Bronchial epithelial cell (primary cell): ENCODE data around the gene PHYHIPL. TPM values are rescaled to one million over a fixed set of nuclear protein-coding genes. Genes with fewer than 3 reads are reported as not detected.

Source experiments
- DNase-seq: peaks from one replicate; pipeline ENCODE4 v3.0.0-alpha.2; 2010; ENCODE audit warnings: low read depth
- FAIRE-seq: peaks from 2 replicates; lab custom pipeline; 2011; peaks lifted over from hg19 to GRCh38; lab: Jason Lieb, UNC
- H3K27me3 ChIP-seq: 2 replicates; pipeline ENCODE4 v1.5.1; 2011; ENCODE audit warnings: low read length; ENCODE audit not compliant: control insufficient read depth, insufficient read depth
- H3K36me3 ChIP-seq: 2 replicates; pipeline ENCODE4 v1.5.1; 2011; ENCODE audit warnings: low read length; ENCODE audit not compliant: control insufficient read depth, insufficient read depth
- H3K4me3 ChIP-seq: 2 replicates; pipeline ENCODE4 v1.5.1; 2011; ENCODE audit warnings: mild to moderate bottlenecking, low read depth, low read length, control low read depth
- CTCF ChIP-seq: IDR thresholded peaks from 2 replicates; pipeline ENCODE4 v1.5.1; 2011; ENCODE audit warnings: mild to moderate bottlenecking, moderate library complexity, low read length, control low read depth, inconsistent platforms; ENCODE audit not compliant: insufficient read depth, severe bottlenecking
- total RNA-seq: library from RNA; depleted of rRNA; stranded (reverse); fragments of >200 nt; gene quantifications from 2 replicates; pipeline ENCODE4 v1.2.1, GENCODE V29; 2014

The PHYHIPL gene
- total RNA-seq, 1 donor from 2014 or later: not detected

GRCh38 chr10:59279476-59279875 lies 103.0 kb downstream of the PHYHIPL start:
- H3K4me3 ChIP-seq: no peak overlapping the region
- no peaks in the 10 kb centered on the region for H3K27me3 ChIP-seq
- TF ChIP-seq CTCF: no peak
- DNase-seq (no peak), FAIRE-seq (no peak)
- no peaks in the 10 kb centered on the region for H3K36me3 ChIP-seq

- FAIRE-seq (no peak), DNase-seq (no peak)
- no peaks in the 10 kb centered on the region for H3K27me3 ChIP-seq
- no peaks in the 10 kb centered on the region for H3K36me3 ChIP-seq
- no peak overlapping the region for H3K4me3 ChIP-seq
- no peak for TF ChIP-seq CTCF
Measured at GRCh38 chr10:59279991-59280505, 103.6 kb downstream of the PHYHIPL start.

GRCh38 chr10:59281861-59282260 lies 105.4 kb downstream of the PHYHIPL start:
- no peak for DNase-seq
- Histone ChIP-seq H3K36me3 (no peaks in the 10 kb centered on the region), H3K27me3 (no peaks in the 10 kb centered on the region), H3K4me3 (no peak overlapping the region)
- no peak for FAIRE-seq
- no peak for TF ChIP-seq CTCF

- no peak for TF ChIP-seq CTCF
- Histone ChIP-seq H3K36me3 (no peaks in the 10 kb centered on the region), H3K4me3 (no peak overlapping the region), H3K27me3 (no peaks in the 10 kb centered on the region)
- DNase-seq: peak; percentile 18
- peak; percentile 70 for FAIRE-seq
Measured at GRCh38 chr10:59283456-59284091, 107.1 kb downstream of the PHYHIPL start.

- no peak for TF ChIP-seq CTCF
- no peaks in the 10 kb centered on the region for H3K36me3 ChIP-seq
- no peaks in the 10 kb centered on the region for H3K27me3 ChIP-seq
- FAIRE-seq (peak; percentile 97), DNase-seq (peak; percentile 29)
- H3K4me3 ChIP-seq: no peak overlapping the region
Measured at GRCh38 chr10:59284118-59284975, 107.9 kb downstream of the PHYHIPL start.
